Hepatocyte (in vitro differentiated cells): ENCODE data around the gene NLRP12. TPM values are rescaled to one million over a fixed set of nuclear protein-coding genes. Genes with fewer than 3 reads are reported as not detected.

Experiments
- DNase-seq: peaks from one replicate; pipeline ENCODE4 v3.0.0-alpha.2; 2016; ENCODE audit warnings: low spot score
- H2AFZ ChIP-seq: fragments of 200-600 bp; sonication (generic); 2 replicates; pipeline ENCODE4 v1.6.0; 2016; ENCODE audit warnings: antibody characterized with exemption, mild to moderate bottlenecking
- H3K27ac ChIP-seq: fragments of 200-600 bp; sonication (generic); 2 replicates; pipeline ENCODE4 v1.5.1; 2016; ENCODE audit warnings: mild to moderate bottlenecking
- H3K27me3 ChIP-seq: fragments of 200-600 bp; sonication (generic); 2 replicates; pipeline ENCODE4 v1.6.1; 2016
- H3K36me3 ChIP-seq: fragments of 200-600 bp; sonication (generic); replicated peaks from 2 replicates; pipeline ENCODE4 v1.5.1; 2016; ENCODE audit warnings: low read depth; ENCODE audit not compliant: insufficient read depth
- H3K4me1 ChIP-seq: fragments of 200-600 bp; sonication (generic); 2 replicates; pipeline ENCODE4 v1.5.1; 2016; ENCODE audit warnings: mild to moderate bottlenecking, moderate library complexity; ENCODE audit not compliant: insufficient read depth
- H3K4me2 ChIP-seq: fragments of 200-600 bp; sonication (generic); 2 replicates; pipeline ENCODE4 v1.6.0; 2016
- H3K4me3 ChIP-seq: fragments of 200-600 bp; sonication (generic); 2 replicates; pipeline ENCODE4 v1.5.1; 2016; ENCODE audit warnings: mild to moderate bottlenecking
- H3K79me2 ChIP-seq: fragments of 200-600 bp; sonication (generic); 2 replicates; pipeline ENCODE4 v1.6.0; 2017; ENCODE audit warnings: mild to moderate bottlenecking
- H3K9me2 ChIP-seq: fragments of 200-600 bp; sonication (generic); replicated peaks from 2 replicates; pipeline ENCODE4 v1.6.0; 2017; ENCODE audit warnings: mild to moderate bottlenecking; ENCODE audit not compliant: insufficient read depth
- H3K9me3 ChIP-seq: fragments of 200-600 bp; sonication (generic); 2 replicates; pipeline ENCODE4 v1.5.1; 2016; ENCODE audit warnings: low read depth, mild to moderate bottlenecking
- H4K20me1 ChIP-seq: fragments of 200-600 bp; sonication (generic); 2 replicates; pipeline ENCODE4 v1.6.0; 2016; ENCODE audit warnings: mild to moderate bottlenecking; ENCODE audit not compliant: insufficient read depth, poor library complexity, severe bottlenecking
- EZH2 ChIP-seq: fragments of 200-600 bp; sonication (generic); IDR thresholded peaks from 2 replicates; pipeline ENCODE4 v1.6.1; 2016; ENCODE audit warnings: antibody characterized with exemption, mild to moderate bottlenecking, borderline replicate concordance
- EZH2phosphoT487 ChIP-seq: fragments of 200-600 bp; sonication (generic); IDR thresholded peaks from one replicate; pipeline ENCODE4 v1.6.1; 2018; ENCODE audit warnings: antibody characterized with exemption, mild to moderate bottlenecking, low read depth, moderate library complexity; ENCODE audit not compliant: unreplicated experiment, severe bottlenecking
- WGBS: methylation state at CpG from one replicate; pipeline ENCODE4 v1.1.6; 2016; ENCODE audit warnings: low lambda C conversion rate; ENCODE audit errors: missing lambda C conversion rate; 5-methylcytosine and 5-hydroxymethylcytosine counted together
- polyA plus RNA-seq: library from polyadenylated mRNA; unstranded; fragments of >200 nt; fragmentation: Nextera tagmentation; extraction: Ambion mirVana; gene quantifications from 2 replicates; pipeline ENCODE4 v1.2.1, GENCODE V29; 2016
- total RNA-seq: library from RNA; depleted of rRNA; stranded (reverse); fragments of >200 nt; gene quantifications from 2 replicates; pipeline ENCODE4 v1.2.3, GENCODE V29; 2014
- TF ChIP-seq, protein P1 (sequence below): fragments of 200-600 bp; sonication (generic); IDR thresholded peaks from 2 replicates; pipeline ENCODE4 v1.5.1; 2016; ENCODE audit warnings: antibody characterized with exemption, mild to moderate bottlenecking; ENCODE audit not compliant: poor library complexity

Gene NLRP12
- total and polyA plus RNA-seq, 2 experiments from 2014 or later: not detected

DNA sequence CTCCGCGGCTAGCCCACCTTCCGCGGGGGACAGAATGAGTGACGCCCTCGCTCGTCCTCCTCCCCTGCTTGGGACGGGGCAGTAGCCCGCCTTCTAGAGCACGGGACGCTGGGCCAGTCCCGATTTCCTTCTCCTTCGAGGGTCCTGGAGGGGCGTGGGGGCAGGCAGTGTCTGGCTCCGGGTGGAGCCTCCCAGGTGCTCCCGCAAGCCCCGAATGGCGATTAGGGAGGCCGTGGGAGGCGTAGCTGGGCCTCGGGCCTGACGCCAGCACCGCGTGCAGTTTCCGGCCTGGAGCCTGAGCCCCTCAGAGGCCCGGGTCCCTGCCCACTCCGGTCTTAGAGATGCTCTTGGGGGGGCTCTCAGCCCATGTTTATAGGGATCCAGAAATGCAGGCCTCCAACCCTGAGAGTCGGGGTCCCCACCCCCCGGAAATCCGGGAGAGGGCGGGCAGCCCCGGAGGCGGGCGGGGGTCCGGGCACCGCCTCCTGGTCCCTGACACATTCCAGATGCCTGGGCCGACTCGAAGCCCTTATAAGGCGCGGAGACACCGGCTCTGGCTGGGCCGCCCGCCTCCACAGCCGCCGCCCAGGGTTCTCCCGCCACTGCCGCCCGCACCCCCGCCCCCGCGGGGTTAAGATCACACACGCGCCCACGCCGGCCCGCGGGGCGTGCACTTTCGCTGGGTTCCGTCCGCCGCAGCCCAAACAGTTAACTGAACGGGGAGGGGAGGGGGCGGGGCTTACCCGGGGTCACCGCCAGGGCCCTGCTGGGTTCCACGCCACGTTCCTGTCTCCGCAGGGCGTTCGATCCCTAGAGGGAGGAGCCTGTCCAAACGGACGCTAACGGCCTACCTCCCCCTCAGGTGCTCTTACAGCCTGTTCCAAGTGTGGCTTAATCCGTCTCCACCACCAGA, 45.0 kb upstream of the NLRP12 start:
- peak; percentile 95 for DNase-seq
- H3K36me3 ChIP-seq: no peaks in the 10 kb centered on the region
- no peaks in the 10 kb centered on the region for H3K27me3 ChIP-seq
- peaks cover 11% of the 10 kb centered on the region for H4K20me1 ChIP-seq
- no peaks in the 10 kb centered on the region for H3K9me2 ChIP-seq
- 2% methylated on average over 50 of the region's 75 CpGs for WGBS
- peak overlapping the region; percentile 80 for H3K4me3 ChIP-seq
- H3K79me2 ChIP-seq: peaks cover 34% of the 10 kb centered on the region
- H3K4me2 ChIP-seq: peak overlapping the region; percentile 84
- peaks cover 30% of the 10 kb centered on the region for H3K4me1 ChIP-seq
- TF ChIP-seq, protein P1, sequence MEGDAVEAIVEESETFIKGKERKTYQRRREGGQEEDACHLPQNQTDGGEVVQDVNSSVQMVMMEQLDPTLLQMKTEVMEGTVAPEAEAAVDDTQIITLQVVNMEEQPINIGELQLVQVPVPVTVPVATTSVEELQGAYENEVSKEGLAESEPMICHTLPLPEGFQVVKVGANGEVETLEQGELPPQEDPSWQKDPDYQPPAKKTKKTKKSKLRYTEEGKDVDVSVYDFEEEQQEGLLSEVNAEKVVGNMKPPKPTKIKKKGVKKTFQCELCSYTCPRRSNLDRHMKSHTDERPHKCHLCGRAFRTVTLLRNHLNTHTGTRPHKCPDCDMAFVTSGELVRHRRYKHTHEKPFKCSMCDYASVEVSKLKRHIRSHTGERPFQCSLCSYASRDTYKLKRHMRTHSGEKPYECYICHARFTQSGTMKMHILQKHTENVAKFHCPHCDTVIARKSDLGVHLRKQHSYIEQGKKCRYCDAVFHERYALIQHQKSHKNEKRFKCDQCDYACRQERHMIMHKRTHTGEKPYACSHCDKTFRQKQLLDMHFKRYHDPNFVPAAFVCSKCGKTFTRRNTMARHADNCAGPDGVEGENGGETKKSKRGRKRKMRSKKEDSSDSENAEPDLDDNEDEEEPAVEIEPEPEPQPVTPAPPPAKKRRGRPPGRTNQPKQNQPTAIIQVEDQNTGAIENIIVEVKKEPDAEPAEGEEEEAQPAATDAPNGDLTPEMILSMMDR: no peak
- no peaks in the 10 kb centered on the region for H3K9me3 ChIP-seq
- H2AFZ ChIP-seq: peak overlapping the region; percentile 5
- peak overlapping the region; percentile 98 for H3K27ac ChIP-seq

DNA sequence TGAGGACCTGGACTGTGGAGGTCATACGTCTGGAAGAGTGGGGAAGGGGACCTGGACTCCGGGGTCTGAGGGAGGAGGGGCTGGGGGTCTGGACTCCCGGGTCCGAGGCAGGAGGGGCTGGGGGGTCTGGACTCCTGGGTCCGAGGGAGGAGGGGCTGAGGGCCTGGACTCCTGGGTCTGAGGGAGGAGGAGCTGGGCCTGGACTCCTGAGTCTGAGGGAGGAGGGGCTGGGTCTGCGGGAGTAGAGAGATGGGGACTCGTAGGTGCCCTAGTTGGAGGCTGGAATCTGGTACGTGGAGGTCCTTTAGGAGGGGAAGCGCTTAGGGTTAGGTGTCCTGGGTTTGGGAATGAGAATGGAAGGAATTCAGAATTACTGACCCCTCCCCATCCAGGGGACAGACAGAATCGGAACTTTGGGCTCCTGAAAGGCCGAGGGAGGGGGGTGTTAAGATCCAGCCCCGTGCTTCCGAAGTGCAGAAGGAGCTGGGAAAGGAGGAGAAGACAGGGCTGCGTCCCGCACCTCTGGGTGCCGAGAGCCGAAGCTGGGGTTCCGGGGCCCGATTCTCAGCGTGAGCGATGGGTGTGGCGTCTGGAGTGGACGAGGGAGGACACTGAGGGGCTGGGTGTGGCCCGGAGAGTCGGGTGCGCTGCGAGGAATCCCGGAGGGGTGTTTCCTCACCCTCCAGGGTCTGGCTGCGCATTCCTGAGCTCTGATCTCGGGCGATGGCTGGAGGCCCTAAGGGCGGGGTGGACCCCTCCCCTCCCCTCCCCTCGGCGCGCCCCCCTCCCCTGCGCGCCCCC, 44.2 kb upstream of the NLRP12 start:
- H2AFZ ChIP-seq: peak overlapping the region; percentile 5
- H3K4me1 ChIP-seq: peaks cover 31% of the 10 kb centered on the region
- WGBS: 0% methylated on average over 14 of the region's 37 CpGs
- no peaks in the 10 kb centered on the region for H3K36me3 ChIP-seq
- peak overlapping the region; percentile 98 for H3K27ac ChIP-seq
- no peaks in the 10 kb centered on the region for H3K9me2 ChIP-seq
- peaks cover 11% of the 10 kb centered on the region for H4K20me1 ChIP-seq
- H3K9me3 ChIP-seq: no peaks in the 10 kb centered on the region
- H3K4me3 ChIP-seq: peak overlapping the region; percentile 80
- H3K79me2 ChIP-seq: peaks cover 34% of the 10 kb centered on the region
- H3K4me2 ChIP-seq: peak overlapping the region; percentile 84
- no peaks in the 10 kb centered on the region for H3K27me3 ChIP-seq
- DNase-seq: peak; percentile 80
- TF ChIP-seq EZH2 (no peak), EZH2phosphoT487 (no peak)
- TF ChIP-seq, protein P1: no peak

DNA sequence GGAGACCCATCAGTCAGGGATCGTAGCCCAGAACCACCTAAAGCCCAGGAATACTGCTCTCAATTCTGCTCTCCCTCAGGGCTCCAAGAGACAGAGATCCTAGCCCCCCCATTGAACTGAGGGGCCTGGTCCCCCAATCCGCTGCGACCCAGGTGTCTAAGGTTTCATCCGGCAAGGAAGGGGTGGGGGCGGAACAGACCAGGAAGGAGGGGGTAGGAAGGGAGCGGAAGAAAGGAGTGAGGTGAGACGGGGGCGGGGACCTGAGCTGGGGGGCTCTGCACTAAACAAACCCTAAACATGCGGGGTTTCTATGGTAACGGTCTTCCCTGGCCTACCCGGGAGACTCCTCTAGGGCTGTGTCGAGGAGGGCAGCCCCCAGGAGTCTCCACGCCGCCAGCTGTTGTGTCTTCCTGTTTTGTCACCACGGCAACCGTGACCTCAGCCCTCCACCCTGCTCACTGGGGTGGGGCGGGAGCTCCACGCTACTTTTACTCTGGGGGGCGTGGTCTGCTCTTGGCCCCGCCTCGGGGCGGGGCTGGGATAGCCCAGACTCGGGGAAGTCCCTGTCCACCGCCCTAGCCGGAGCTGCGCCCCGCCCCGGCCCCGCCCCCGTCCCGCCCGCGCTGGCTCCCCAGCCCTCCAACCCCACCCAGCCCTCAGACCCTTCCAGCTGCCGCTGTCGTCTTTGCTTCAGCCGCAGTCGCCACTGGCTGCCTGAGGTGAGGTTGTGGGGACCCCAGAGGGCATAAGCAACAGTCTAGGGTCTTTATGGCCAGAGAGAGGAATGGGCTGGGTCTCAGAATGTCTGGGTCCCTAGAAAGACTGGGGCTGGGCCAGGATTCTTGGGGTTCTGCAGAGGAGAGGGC, 43.3 kb upstream of the NLRP12 start, which contains the start of gene MYADM:
Gene MYADM (plus strand): TSS at position 659 of the 866 bp plus-strand sequence. CDS start 5,647 bp downstream, outside the sequence.
- peaks cover 32% of the 10 kb centered on the region for H3K79me2 ChIP-seq
- no peaks in the 10 kb centered on the region for H3K9me3 ChIP-seq
- H3K36me3 ChIP-seq: no peaks in the 10 kb centered on the region
- H3K4me3 ChIP-seq: peak within 1 kb of the TSS; percentile 80
- no peaks in the 10 kb centered on the region for H3K27me3 ChIP-seq
- 4% methylated on average over 15 of the region's 37 CpGs for WGBS
- H3K4me1 ChIP-seq: peaks cover 31% of the 10 kb centered on the region
- TF ChIP-seq EZH2 (no peak), EZH2phosphoT487 (no peak)
- TF ChIP-seq, protein P1: no peak
- H4K20me1 ChIP-seq: peaks cover 8% of the 10 kb centered on the region
- peak; percentile 99 for DNase-seq
- peak within 1 kb of the TSS; percentile 84 for H3K4me2 ChIP-seq
- peak within 1 kb of the TSS; percentile 28 for H2AFZ ChIP-seq
- H3K9me2 ChIP-seq: no peaks in the 10 kb centered on the region
- H3K27ac ChIP-seq: peak within 1 kb of the TSS; percentile 98
